CD14-positive monocyte (primary cell): ENCODE data around the gene CMSS1. TPM values are rescaled to one million over a fixed set of nuclear protein-coding genes. Genes with fewer than 3 reads are reported as not detected.

Experiments
- DNase-seq, 3 donors: peaks; one replicate each; pipeline ENCODE4 v3.0.0-alpha.2; 2011 to 2022
- H2AFZ ChIP-seq: 2 replicates; pipeline ENCODE4 v1.6.0; 2012; ENCODE audit warnings: mild to moderate bottlenecking, low read depth, low read length, inconsistent platforms; ENCODE audit not compliant: insufficient read depth, poor library complexity, severe bottlenecking
- H3K27ac ChIP-seq, 2 donors: 1 replicate in 1 of 2; 2 replicates in 1 of 2; pipeline ENCODE4 v1.5.1; 2012 to 2013; ENCODE audit warnings: low read length in 2 of 2, control low read depth in 1 of 2, inconsistent platforms in 1 of 2, low read depth in 1 of 2, mild to moderate bottlenecking in 1 of 2
- H3K27me3 ChIP-seq, 2 donors: one replicate each; pipeline versions ENCODE4 v1.6.0 to v1.6.1; 2011 to 2013; ENCODE audit warnings: low read length in 2 of 2; ENCODE audit not compliant: control insufficient read depth in 2 of 2, insufficient read depth in 2 of 2
- H3K36me3 ChIP-seq, 2 donors: replicated peaks in 1 of 2; 1 replicate in 1 of 2; 2 replicates in 1 of 2; pipeline versions ENCODE4 v1.5.1 to v1.6.1; 2012 to 2013; ENCODE audit warnings: low read length in 2 of 2, control low read depth in 1 of 2, inconsistent platforms in 1 of 2, mild to moderate bottlenecking in 1 of 2; ENCODE audit not compliant: insufficient read depth in 2 of 2, control insufficient read depth in 1 of 2
- H3K4me1 ChIP-seq, 2 donors: 1 replicate in 1 of 2; 2 replicates in 1 of 2; pipeline versions ENCODE4 v1.5.1 to v1.6.1; 2012 to 2013; ENCODE audit warnings: low read length in 2 of 2, control low read depth in 1 of 2, inconsistent platforms in 1 of 2, mild to moderate bottlenecking in 1 of 2, moderate library complexity in 1 of 2; ENCODE audit not compliant: insufficient read depth in 2 of 2, control insufficient read depth in 1 of 2
- H3K4me2 ChIP-seq: replicated peaks from 2 replicates; pipeline ENCODE3; 2012; ENCODE audit warnings: low read length, moderate library complexity, mild to moderate bottlenecking; ENCODE audit not compliant: poor library complexity, severe bottlenecking; ENCODE audit errors: extremely low read depth
- H3K4me3 ChIP-seq, 3 experiments: fragments of 200-600 bp in 1 of 3; sonication (generic) in 1 of 3; replicated peaks in 1 of 3; 1 replicate in 2 of 3; 2 replicates in 1 of 3; pipeline ENCODE4 v1.5.1; 2011 to 2013; ENCODE audit warnings: low read length in 3 of 3, mild to moderate bottlenecking in 3 of 3, control low read depth in 2 of 3, low read depth in 2 of 3, inconsistent platforms in 1 of 3, moderate library complexity in 1 of 3
- H3K79me2 ChIP-seq: 2 replicates; pipeline ENCODE4 v1.6.0; 2012; ENCODE audit warnings: mild to moderate bottlenecking, control low read depth, inconsistent platforms, low read length, moderate library complexity; ENCODE audit not compliant: insufficient read depth
- H3K9ac ChIP-seq: 2 replicates; pipeline ENCODE4 v1.6.0; 2017; ENCODE audit warnings: low read length, mild to moderate bottlenecking; ENCODE audit not compliant: insufficient read depth, poor library complexity, severe bottlenecking
- H3K9me3 ChIP-seq, 2 donors: replicated peaks in 1 of 2; 1 replicate in 1 of 2; 2 replicates in 1 of 2; pipeline versions ENCODE4 v1.5.1 to v1.6.1; 2012 to 2013; ENCODE audit warnings: low read length in 2 of 2, control low read depth in 1 of 2; ENCODE audit not compliant: control insufficient read depth in 1 of 2, insufficient read depth in 1 of 2
- H4K20me1 ChIP-seq: 2 replicates; pipeline ENCODE4 v1.6.0; 2012; ENCODE audit warnings: mild to moderate bottlenecking, low read length, control low read depth, moderate library complexity; ENCODE audit not compliant: insufficient read depth
- H3K27ac Mint-ChIP-seq, 7 donors: one replicate each; pipeline ENCODE4 v1.8.0; 2020; ENCODE audit warnings: mild to moderate bottlenecking in 7 of 7, mixed read lengths in 7 of 7, moderate library complexity in 6 of 7, inconsistent platforms in 2 of 7
- H3K27me3 Mint-ChIP-seq, 3 donors: one replicate each; pipeline ENCODE4 v1.8.0; 2021 to 2022; ENCODE audit warnings: low read depth in 3 of 3, mild to moderate bottlenecking in 3 of 3, mixed read lengths in 3 of 3, moderate library complexity in 3 of 3, inconsistent platforms in 1 of 3
- H3K36me3 Mint-ChIP-seq, 2 donors: one replicate each; pipeline ENCODE4 v1.8.0; 2020; ENCODE audit warnings: mixed read lengths in 2 of 2, inconsistent platforms in 1 of 2, mild to moderate bottlenecking in 1 of 2
- H3K4me1 Mint-ChIP-seq: one replicate; pipeline ENCODE4 v1.8.0; 2020; ENCODE audit warnings: mild to moderate bottlenecking, mixed read lengths
- H3K4me3 Mint-ChIP-seq, 2 donors: one replicate each; pipeline ENCODE4 v1.8.0; 2020; ENCODE audit warnings: mild to moderate bottlenecking in 2 of 2, mixed read lengths in 2 of 2, moderate library complexity in 1 of 2
- H3K9me3 Mint-ChIP-seq, 7 donors: one replicate each; pipeline ENCODE4 v1.8.0; 2020 to 2022; ENCODE audit warnings: mixed read lengths in 7 of 7, mild to moderate bottlenecking in 6 of 7, moderate library complexity in 6 of 7, inconsistent platforms in 2 of 7
- WGBS: methylation state at CpG from one replicate; pipeline ENCODE4 v1.1.5; 2013; ENCODE audit warnings: missing lambda C conversion rate; ENCODE audit not compliant: insufficient coverage; 5-methylcytosine and 5-hydroxymethylcytosine counted together
- intact Hi-C, 2 donors: fragments of 100-400 bp; cut with micrococcal nuclease; formaldehyde crosslinking; loops; one replicate each; pipeline versions ENCODE4 v1.15.0 to v1.15.1; 2023
- polyA plus RNA-seq, 3 donors: library from polyadenylated mRNA; depleted of rRNA in 1 of 3; unstranded in 2 of 3; stranded (reverse) in 1 of 3; fragments of 300-500 nt in 2 of 3; fragments of >200 nt in 1 of 3; fragmentation: Illumina TruSeq in 2 of 3; gene quantifications; 1 replicate in 2 of 3; 2 replicates in 1 of 3; pipeline ENCODE4 v1.2.3, GENCODE V29; 2012 to 2021
- TF ChIP-seq, protein P1 (sequence below): fragments of 200-600 bp; IDR thresholded peaks from one replicate; pipeline ENCODE4 v1.8.0; 2022; ENCODE audit warnings: antibody characterized with exemption, mild to moderate bottlenecking

The CMSS1 gene
- polyA plus RNA-seq, 3 donors, result 1.1 to 3.6 (median 2.2) TPM

DNA sequence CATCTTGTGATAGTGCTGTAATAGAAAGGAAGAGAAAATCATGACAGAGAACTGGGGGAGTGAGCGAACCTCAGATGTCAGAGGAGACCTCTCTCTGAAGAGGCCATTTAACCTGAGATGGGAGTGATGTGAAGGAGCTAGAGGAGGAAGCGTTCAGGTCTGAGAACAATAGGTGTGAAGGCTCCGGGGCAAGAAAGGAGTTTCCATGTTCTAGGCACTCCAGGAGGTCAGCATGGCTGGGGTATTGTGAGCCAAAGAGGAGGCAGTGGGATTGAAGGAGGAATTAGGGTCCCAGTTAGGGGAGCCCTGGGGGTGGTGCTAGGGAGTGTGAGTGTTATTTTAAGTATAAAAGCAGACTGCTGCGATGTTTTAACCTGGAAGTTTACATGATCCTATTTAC is 305.4 kb downstream of the CMSS1 start:
- Histone ChIP-seq H3K4me2 (no peak overlapping the region), H4K20me1 (no peaks in the 10 kb centered on the region), H3K36me3 (no peaks in the 10 kb centered on the region), H3K27ac (no peak overlapping the region), H3K27me3 (no peaks in the 10 kb centered on the region), H3K9ac (no peak overlapping the region), H3K79me2 (no peaks in the 10 kb centered on the region), H3K4me3 (no peak overlapping the region), H2AFZ (no peak overlapping the region), H3K9me3 (no peaks in the 10 kb centered on the region), H3K4me1 (no peaks in the 10 kb centered on the region)
- H3K9me3 Mint-ChIP-seq, result peaks cover 0 to 3% (median 0%) of the 10 kb centered on the region in 7 donors
- H3K27ac Mint-ChIP-seq, result no peak overlapping the region
- DNase-seq, result no peak
- H3K36me3 Mint-ChIP-seq, result no peaks in the 10 kb centered on the region
- intact Hi-C loops, result no loop called here
- H3K4me3 Mint-ChIP-seq, result no peak overlapping the region
- no peaks in the 10 kb centered on the region for H3K4me1 Mint-ChIP-seq
- peaks cover 0 to 3% (median 0%) of the 10 kb centered on the region in 3 donors for H3K27me3 Mint-ChIP-seq
- TF ChIP-seq, protein P1, sequence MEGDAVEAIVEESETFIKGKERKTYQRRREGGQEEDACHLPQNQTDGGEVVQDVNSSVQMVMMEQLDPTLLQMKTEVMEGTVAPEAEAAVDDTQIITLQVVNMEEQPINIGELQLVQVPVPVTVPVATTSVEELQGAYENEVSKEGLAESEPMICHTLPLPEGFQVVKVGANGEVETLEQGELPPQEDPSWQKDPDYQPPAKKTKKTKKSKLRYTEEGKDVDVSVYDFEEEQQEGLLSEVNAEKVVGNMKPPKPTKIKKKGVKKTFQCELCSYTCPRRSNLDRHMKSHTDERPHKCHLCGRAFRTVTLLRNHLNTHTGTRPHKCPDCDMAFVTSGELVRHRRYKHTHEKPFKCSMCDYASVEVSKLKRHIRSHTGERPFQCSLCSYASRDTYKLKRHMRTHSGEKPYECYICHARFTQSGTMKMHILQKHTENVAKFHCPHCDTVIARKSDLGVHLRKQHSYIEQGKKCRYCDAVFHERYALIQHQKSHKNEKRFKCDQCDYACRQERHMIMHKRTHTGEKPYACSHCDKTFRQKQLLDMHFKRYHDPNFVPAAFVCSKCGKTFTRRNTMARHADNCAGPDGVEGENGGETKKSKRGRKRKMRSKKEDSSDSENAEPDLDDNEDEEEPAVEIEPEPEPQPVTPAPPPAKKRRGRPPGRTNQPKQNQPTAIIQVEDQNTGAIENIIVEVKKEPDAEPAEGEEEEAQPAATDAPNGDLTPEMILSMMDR, result no peak
- WGBS, result 100% methylated on average over 4 of the region's 4 CpGs

DNA sequence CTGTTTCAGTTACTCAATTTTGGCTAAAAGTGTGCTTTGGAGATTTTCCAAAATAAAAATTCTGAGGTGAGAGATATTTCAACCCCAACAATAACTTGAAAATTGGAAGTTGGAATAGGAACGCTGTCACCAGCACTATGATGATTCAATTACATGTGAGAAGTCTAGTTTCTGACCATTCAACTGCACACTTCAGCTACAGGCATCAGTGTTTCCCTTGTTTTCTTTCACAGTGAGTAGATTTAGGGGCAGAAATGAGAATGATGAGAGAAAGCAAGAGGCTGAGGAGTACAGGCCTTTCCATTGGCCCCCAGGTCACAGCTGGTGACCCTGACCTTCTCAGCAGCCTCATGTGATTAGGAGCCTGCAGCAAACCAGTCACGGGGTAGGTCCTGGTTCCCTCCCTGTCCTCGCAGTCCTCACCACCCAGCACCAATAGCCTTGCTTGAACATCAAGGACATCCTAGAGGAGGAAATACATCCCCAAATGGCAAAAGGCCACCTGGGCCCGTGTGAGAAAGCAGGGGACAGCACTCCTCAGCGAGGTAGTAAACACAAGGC is 306.6 kb downstream of the CMSS1 start:
- H3K9me3 Mint-ChIP-seq, result peaks cover 0 to 3% (median 0%) of the 10 kb centered on the region in 7 donors
- no peak overlapping the region for H3K27ac Mint-ChIP-seq
- H3K27ac ChIP-seq, result no peak overlapping the region
- H3K9ac ChIP-seq, result no peak overlapping the region
- no peaks in the 10 kb centered on the region for H3K9me3 ChIP-seq
- H3K27me3 ChIP-seq, result no peaks in the 10 kb centered on the region
- H3K4me3 ChIP-seq, result no peak overlapping the region
- no peaks in the 10 kb centered on the region for H3K4me1 Mint-ChIP-seq
- peaks cover 0 to 3% (median 0%) of the 10 kb centered on the region in 3 donors for H3K27me3 Mint-ChIP-seq
- DNase-seq, result no peak
- H4K20me1 ChIP-seq, result no peaks in the 10 kb centered on the region
- H2AFZ ChIP-seq, result no peak overlapping the region
- no peak overlapping the region for H3K4me2 ChIP-seq
- no peaks in the 10 kb centered on the region for H3K79me2 ChIP-seq
- H3K4me3 Mint-ChIP-seq, result no peak overlapping the region
- 95% methylated on average over 2 of the region's 5 CpGs for WGBS
- H3K36me3 ChIP-seq, result no peaks in the 10 kb centered on the region
- intact Hi-C loops, result no loop called here
- no peaks in the 10 kb centered on the region for H3K36me3 Mint-ChIP-seq
- TF ChIP-seq, protein P1, result no peak
- no peaks in the 10 kb centered on the region for H3K4me1 ChIP-seq
